GM18511 (cell line): Measurements from ENCODE around the gene LY6G6D.

Source experiments
- ATAC-seq: cut with Tn5 transposase; IDR thresholded peaks from one replicate; pipeline ENCODE4 v1.9.1; 2021; ENCODE audit warnings: mild to moderate bottlenecking, moderate library complexity; ENCODE audit not compliant: unreplicated experiment

LY6G6D gene

GRCh38 chr6:31717499-31718222, 2.5 kb downstream of the LY6G6D start:
- ATAC-seq, result no peak

- ATAC-seq, result no peak
These were observed 3.1 kb downstream of the LY6G6D start for GRCh38 chr6:31718265-31718664.

GRCh38 chr6:31719001-31719400, 3.9 kb downstream of the LY6G6D start:
- no peak for ATAC-seq

- ATAC-seq, result no peak
These were observed 5.1 kb downstream of the LY6G6D start for GRCh38 chr6:31720196-31720770.

GRCh38 chr6:31721351-31722020, 6.3 kb downstream of the LY6G6D start, which contains the start of gene LY6G6C:
Gene LY6G6C (minus strand): TSS chr6:31721746. CDS start chr6:31721679, 67 bp downstream.
- no peak for ATAC-seq

- ATAC-seq, result no peak
These were observed 7.0 kb downstream of the LY6G6D start for GRCh38 chr6:31722173-31722572.

GRCh38 chr6:31723245-31723979, 8.3 kb downstream of the LY6G6D start, which contains the start of gene MPIG6B:
Gene MPIG6B (plus strand): TSS chr6:31723373. CDS start chr6:31723384, 11 bp downstream.
- ATAC-seq, result no peak

- ATAC-seq, result no peak
These were observed 9.0 kb downstream of the LY6G6D start for GRCh38 chr6:31723980-31724691.

GRCh38 chr6:31725502-31726350, 10.6 kb downstream of the LY6G6D start:
- ATAC-seq, result no peak

GRCh38 chr6:31727034-31727716, 12.0 kb downstream of the LY6G6D start:
- ATAC-seq, result peak; percentile 64

- peak; percentile 2 for ATAC-seq
These were observed 12.8 kb downstream of the LY6G6D start for GRCh38 chr6:31727717-31728671.

- ATAC-seq, result no peak
These were observed 13.8 kb downstream of the LY6G6D start, which contains the start of gene DDAH2 for GRCh38 chr6:31728767-31729514. Gene DDAH2 (minus strand): TSS chr6:31729299. CDS start chr6:31729161, 138 bp downstream.

- peak; percentile 63 for ATAC-seq
These were observed 14.4 kb downstream of the LY6G6D start for GRCh38 chr6:31729515-31729978.

- ATAC-seq, result peak; percentile 47
These were observed 15.0 kb downstream of the LY6G6D start for GRCh38 chr6:31729979-31730630.

- ATAC-seq, result no peak
These were observed 15.5 kb downstream of the LY6G6D start for GRCh38 chr6:31730631-31731086.

GRCh38 chr6:31732029-31732428, 16.9 kb downstream of the LY6G6D start:
- ATAC-seq, result no peak
